ENCODE results near the gene ZNF143. TPM values are rescaled to one million over a fixed set of nuclear protein-coding genes. Genes with fewer than 3 reads are reported as not detected.

Gene ZNF143
- total and polyA plus RNA-seq, 2 of the 13 experiments (the other 11 are each of a cell fraction or from before 2014, with no cell fraction given): 22.4 to 35.6 TPM

DNA sequence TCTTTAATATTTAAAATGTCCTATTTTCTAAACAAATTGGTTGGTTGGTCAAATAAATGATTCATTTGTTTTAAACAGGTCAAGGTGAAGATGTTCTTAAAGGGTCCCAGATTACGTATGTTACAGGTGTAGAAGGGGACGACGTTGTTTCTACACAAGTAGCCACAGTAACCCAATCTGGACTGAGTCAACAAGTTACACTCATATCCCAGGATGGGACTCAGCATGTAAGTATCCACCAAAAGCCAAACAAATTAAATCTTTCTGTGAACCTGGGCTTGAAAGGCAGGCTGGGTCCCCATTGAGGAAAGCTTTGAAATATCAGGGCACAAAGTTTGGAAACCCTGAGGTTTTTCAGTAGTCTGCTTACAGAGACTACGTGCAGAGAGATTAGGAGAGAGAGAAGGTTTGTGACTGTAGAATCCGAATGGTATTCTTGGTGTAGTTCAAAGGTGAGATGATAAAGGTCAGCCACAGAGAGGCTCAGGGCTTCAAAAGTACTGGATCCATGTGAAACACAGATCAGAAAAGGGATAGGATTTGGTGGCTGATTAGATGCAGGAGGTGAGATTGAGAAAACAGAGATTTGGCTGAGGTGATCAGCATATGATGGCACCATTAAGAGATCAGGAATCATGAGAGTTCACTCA, 51.7 kb downstream of the ZNF143 start (continued):
- TF ChIP-seq, protein P1, sequence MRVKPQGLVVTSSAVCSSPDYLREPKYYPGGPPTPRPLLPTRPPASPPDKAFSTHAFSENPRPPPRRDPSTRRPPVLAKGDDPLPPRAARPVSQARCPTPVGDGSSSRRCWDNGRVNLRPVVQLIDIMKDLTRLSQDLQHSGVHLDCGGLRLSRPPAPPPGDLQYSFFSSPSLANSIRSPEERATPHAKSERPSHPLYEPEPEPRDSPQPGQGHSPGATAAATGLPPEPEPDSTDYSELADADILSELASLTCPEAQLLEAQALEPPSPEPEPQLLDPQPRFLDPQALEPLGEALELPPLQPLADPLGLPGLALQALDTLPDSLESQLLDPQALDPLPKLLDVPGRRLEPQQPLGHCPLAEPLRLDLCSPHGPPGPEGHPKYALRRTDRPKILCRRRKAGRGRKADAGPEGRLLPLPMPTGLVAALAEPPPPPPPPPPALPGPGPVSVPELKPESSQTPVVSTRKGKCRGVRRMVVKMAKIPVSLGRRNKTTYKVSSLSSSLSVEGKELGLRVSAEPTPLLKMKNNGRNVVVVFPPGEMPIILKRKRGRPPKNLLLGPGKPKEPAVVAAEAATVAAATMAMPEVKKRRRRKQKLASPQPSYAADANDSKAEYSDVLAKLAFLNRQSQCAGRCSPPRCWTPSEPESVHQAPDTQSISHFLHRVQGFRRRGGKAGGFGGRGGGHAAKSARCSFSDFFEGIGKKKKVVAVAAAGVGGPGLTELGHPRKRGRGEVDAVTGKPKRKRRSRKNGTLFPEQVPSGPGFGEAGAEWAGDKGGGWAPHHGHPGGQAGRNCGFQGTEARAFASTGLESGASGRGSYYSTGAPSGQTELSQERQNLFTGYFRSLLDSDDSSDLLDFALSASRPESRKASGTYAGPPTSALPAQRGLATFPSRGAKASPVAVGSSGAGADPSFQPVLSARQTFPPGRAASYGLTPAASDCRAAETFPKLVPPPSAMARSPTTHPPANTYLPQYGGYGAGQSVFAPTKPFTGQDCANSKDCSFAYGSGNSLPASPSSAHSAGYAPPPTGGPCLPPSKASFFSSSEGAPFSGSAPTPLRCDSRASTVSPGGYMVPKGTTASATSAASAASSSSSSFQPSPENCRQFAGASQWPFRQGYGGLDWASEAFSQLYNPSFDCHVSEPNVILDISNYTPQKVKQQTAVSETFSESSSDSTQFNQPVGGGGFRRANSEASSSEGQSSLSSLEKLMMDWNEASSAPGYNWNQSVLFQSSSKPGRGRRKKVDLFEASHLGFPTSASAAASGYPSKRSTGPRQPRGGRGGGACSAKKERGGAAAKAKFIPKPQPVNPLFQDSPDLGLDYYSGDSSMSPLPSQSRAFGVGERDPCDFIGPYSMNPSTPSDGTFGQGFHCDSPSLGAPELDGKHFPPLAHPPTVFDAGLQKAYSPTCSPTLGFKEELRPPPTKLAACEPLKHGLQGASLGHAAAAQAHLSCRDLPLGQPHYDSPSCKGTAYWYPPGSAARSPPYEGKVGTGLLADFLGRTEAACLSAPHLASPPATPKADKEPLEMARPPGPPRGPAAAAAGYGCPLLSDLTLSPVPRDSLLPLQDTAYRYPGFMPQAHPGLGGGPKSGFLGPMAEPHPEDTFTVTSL (CRISPR knock-in tag; IDR thresholded peaks at IDR 0.05; ENCODE audit: borderline replicate concordance): 0 out of 2 replicates have a peak, but pooled peaks have one; percentile 34
- TF ChIP-seq ISL2 (CRISPR knock-in tag; IDR thresholded peaks at IDR 0.05) (no peak), ZSCAN29 (CRISPR knock-in tag; conservative IDR thresholded peaks at IDR 0.05) (peak; percentile 81; the same call in 1 of the 2 replicates), ESRRA (CRISPR knock-in tag; IDR thresholded peaks at IDR 0.05; ENCODE audit: low read depth) (peak; percentile 46), ZFP90 (CRISPR knock-in tag; IDR thresholded peaks at IDR 0.05; ENCODE audit: borderline replicate concordance) (0 out of 2 replicates have a peak, but pooled peaks have one; percentile 24), FOXJ3 (CRISPR knock-in tag; IDR thresholded peaks at IDR 0.05; ENCODE audit: borderline replicate concordance) (0 out of 2 replicates have a peak, but pooled peaks have one; percentile 36), ZNF629 (CRISPR knock-in tag; conservative IDR thresholded peaks at IDR 0.05) (0 out of 2 replicates have a peak, but pooled peaks have one; percentile 6), KLF12 (CRISPR knock-in tag; IDR thresholded peaks at IDR 0.05; ENCODE audit: borderline replicate concordance) (0 out of 2 replicates have a peak, but pooled peaks have one; percentile 23), HDAC2 (CRISPR knock-in tag; IDR thresholded peaks at IDR 0.05) (0 out of 2 replicates have a peak, but pooled peaks have one; percentile 18), GFI1 (CRISPR knock-in tag; IDR thresholded peaks at IDR 0.05; ENCODE audit: borderline replicate concordance) (peak; percentile 46), FOXA1 (IDR thresholded peaks at IDR 0.05) (no peak), FOXA1 (CRISPR knock-in tag; IDR thresholded peaks at IDR 0.05) (0 out of 2 replicates have a peak, but pooled peaks have one; percentile 36), MED1 (CRISPR knock-in tag; IDR thresholded peaks at IDR 0.05) (peak; percentile 20; the same call in 1 of the 2 replicates), ASH2L (IDR thresholded peaks at IDR 0.05; ENCODE audit: insufficient read length, low read depth, low read length) (peak; percentile 17), SOX6 (IDR thresholded peaks at IDR 0.05) (no peak), SOX6 (CRISPR knock-in tag; IDR thresholded peaks at IDR 0.05) (0 out of 2 replicates have a peak, but pooled peaks have one; percentile 15)
- TF ChIP-seq, protein P2, sequence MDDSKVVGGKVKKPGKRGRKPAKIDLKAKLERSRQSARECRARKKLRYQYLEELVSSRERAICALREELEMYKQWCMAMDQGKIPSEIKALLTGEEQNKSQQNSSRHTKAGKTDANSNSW (CRISPR knock-in tag; IDR thresholded peaks at IDR 0.05; ENCODE audit: borderline replicate concordance): no peak
- TF ChIP-seq, protein P3, sequence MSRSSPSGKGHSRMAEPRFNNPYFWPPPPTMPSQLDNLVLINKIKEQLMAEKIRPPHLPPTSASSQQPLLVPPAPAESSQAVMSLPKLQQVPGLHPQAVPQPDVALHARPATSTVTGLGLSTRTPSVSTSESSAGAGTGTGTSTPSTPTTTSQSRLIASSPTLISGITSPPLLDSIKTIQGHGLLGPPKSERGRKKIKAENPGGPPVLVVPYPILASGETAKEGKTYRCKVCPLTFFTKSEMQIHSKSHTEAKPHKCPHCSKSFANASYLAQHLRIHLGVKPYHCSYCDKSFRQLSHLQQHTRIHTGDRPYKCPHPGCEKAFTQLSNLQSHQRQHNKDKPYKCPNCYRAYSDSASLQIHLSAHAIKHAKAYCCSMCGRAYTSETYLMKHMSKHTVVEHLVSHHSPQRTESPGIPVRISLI (CRISPR knock-in tag; IDR thresholded peaks at IDR 0.05; ENCODE audit: borderline replicate concordance): peak; percentile 29; the same call in 1 of the 2 replicates
- TF ChIP-seq, protein P4, sequence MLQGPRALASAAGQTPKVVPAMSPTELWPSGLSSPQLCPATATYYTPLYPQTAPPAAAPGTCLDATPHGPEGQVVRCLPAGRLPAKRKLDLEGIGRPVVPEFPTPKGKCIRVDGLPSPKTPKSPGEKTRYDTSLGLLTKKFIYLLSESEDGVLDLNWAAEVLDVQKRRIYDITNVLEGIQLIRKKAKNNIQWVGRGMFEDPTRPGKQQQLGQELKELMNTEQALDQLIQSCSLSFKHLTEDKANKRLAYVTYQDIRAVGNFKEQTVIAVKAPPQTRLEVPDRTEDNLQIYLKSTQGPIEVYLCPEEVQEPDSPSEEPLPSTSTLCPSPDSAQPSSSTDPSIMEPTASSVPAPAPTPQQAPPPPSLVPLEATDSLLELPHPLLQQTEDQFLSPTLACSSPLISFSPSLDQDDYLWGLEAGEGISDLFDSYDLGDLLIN (CRISPR knock-in tag; IDR thresholded peaks at IDR 0.05; ENCODE audit: borderline replicate concordance): no peak
